HEK293 (cell line): Measurements from ENCODE around the gene CD207.

Experiments
- BCL11B ChIP-seq: fragments of 450-650 bp; formaldehyde crosslinking; IDR thresholded peaks from 2 replicates; pipeline ENCODE4 v1.5.1; 2016; ENCODE audit warnings: low read depth, missing biosample characterization, missing genetic modification characterization
- KLF1 ChIP-seq: fragments of 450-650 bp; formaldehyde crosslinking; IDR thresholded peaks from 2 replicates; pipeline ENCODE4 v1.5.1; 2016; ENCODE audit warnings: missing biosample characterization, missing genetic modification characterization
- KLF8 ChIP-seq: fragments of 450-650 bp; formaldehyde crosslinking; IDR thresholded peaks from 2 replicates; pipeline ENCODE4 v1.5.1; 2016; ENCODE audit warnings: missing biosample characterization, missing genetic modification characterization
- MYNN ChIP-seq: fragments of 450-650 bp; formaldehyde crosslinking; IDR thresholded peaks from 2 replicates; pipeline ENCODE4 v1.5.1; 2016; ENCODE audit warnings: missing biosample characterization, missing genetic modification characterization, borderline replicate concordance
- PATZ1 ChIP-seq: fragments of 450-650 bp; formaldehyde crosslinking; IDR thresholded peaks from 2 replicates; pipeline ENCODE4 v1.5.1; 2016; ENCODE audit warnings: missing biosample characterization, missing genetic modification characterization
- RBAK ChIP-seq: fragments of 450-650 bp; formaldehyde crosslinking; IDR thresholded peaks from 2 replicates; pipeline ENCODE4 v1.5.1; 2016; ENCODE audit warnings: missing biosample characterization, missing genetic modification characterization
- SP7 ChIP-seq: fragments of 450-650 bp; formaldehyde crosslinking; IDR thresholded peaks from 2 replicates; pipeline ENCODE4 v1.5.1; 2016; ENCODE audit warnings: missing biosample characterization, missing genetic modification characterization
- WT1 ChIP-seq: fragments of 450-650 bp; formaldehyde crosslinking; IDR thresholded peaks from 2 replicates; pipeline ENCODE4 v1.5.1; 2016; ENCODE audit warnings: missing biosample characterization, missing genetic modification characterization
- ZBTB21 ChIP-seq: fragments of 450-650 bp; formaldehyde crosslinking; IDR thresholded peaks from 2 replicates; pipeline ENCODE4 v1.5.1; 2017; ENCODE audit warnings: missing biosample characterization, missing genetic modification characterization
- ZBTB26 ChIP-seq: fragments of 450-650 bp; formaldehyde crosslinking; optimal IDR thresholded peaks from 2 replicates; pipeline ENCODE3; 2016; ENCODE audit warnings: missing biosample characterization, mild to moderate bottlenecking, missing genetic modification characterization
- ZIC2 ChIP-seq: fragments of 450-650 bp; formaldehyde crosslinking; IDR thresholded peaks from 2 replicates; pipeline ENCODE4 v1.5.1; 2016; ENCODE audit warnings: missing biosample characterization, missing genetic modification characterization
- ZNF112 ChIP-seq: fragments of 450-650 bp; formaldehyde crosslinking; IDR thresholded peaks from 2 replicates; pipeline ENCODE4 v1.5.0; 2017; ENCODE audit warnings: missing biosample characterization, missing genetic modification characterization
- ZNF133 ChIP-seq: fragments of 450-650 bp; formaldehyde crosslinking; IDR thresholded peaks from 2 replicates; pipeline ENCODE4 v1.5.1; 2016; ENCODE audit warnings: missing biosample characterization, missing genetic modification characterization
- ZNF155 ChIP-seq: fragments of 450-650 bp; formaldehyde crosslinking; IDR thresholded peaks from 2 replicates; pipeline ENCODE4 v1.5.1; 2016; ENCODE audit warnings: missing biosample characterization, missing genetic modification characterization
- ZNF16 ChIP-seq: fragments of 450-650 bp; formaldehyde crosslinking; IDR thresholded peaks from 2 replicates; pipeline ENCODE4 v1.5.1; 2016; ENCODE audit warnings: low read depth, missing biosample characterization, missing genetic modification characterization
- ZNF280D ChIP-seq: fragments of 450-650 bp; formaldehyde crosslinking; IDR thresholded peaks from 2 replicates; pipeline ENCODE4 v1.5.1; 2016; ENCODE audit warnings: missing biosample characterization, missing genetic modification characterization
- ZNF354C ChIP-seq: fragments of 450-650 bp; formaldehyde crosslinking; IDR thresholded peaks from 2 replicates; pipeline ENCODE4 v1.5.1; 2016; ENCODE audit warnings: missing biosample characterization, missing genetic modification characterization, low read depth, borderline replicate concordance
- ZNF37A ChIP-seq: fragments of 450-650 bp; IDR thresholded peaks from 2 replicates; pipeline ENCODE4 v1.5.1; 2018; ENCODE audit warnings: missing biosample characterization, missing genetic modification characterization
- ZNF391 ChIP-seq: fragments of 450-650 bp; formaldehyde crosslinking; IDR thresholded peaks from 2 replicates; pipeline ENCODE4 v1.5.1; 2016; ENCODE audit warnings: low read depth, missing biosample characterization, missing genetic modification characterization, borderline replicate concordance
- ZNF423 ChIP-seq: fragments of 450-650 bp; formaldehyde crosslinking; IDR thresholded peaks from 2 replicates; pipeline ENCODE4 v1.5.1; 2016; ENCODE audit warnings: missing biosample characterization, missing genetic modification characterization
- ZNF473 ChIP-seq: fragments of 450-650 bp; formaldehyde crosslinking; IDR thresholded peaks from 2 replicates; pipeline ENCODE4 v1.5.1; 2017; ENCODE audit warnings: missing biosample characterization, missing genetic modification characterization
- ZNF529 ChIP-seq: fragments of 450-650 bp; formaldehyde crosslinking; IDR thresholded peaks from 2 replicates; pipeline ENCODE4 v1.5.1; 2017; ENCODE audit warnings: missing genetic modification characterization, missing biosample characterization; ENCODE audit not compliant: insufficient replicate concordance
- ZNF544 ChIP-seq: fragments of 450-650 bp; formaldehyde crosslinking; IDR thresholded peaks from 2 replicates; pipeline ENCODE4 v1.5.0; 2017; ENCODE audit warnings: missing biosample characterization, missing genetic modification characterization
- ZNF555 ChIP-seq: fragments of 450-650 bp; formaldehyde crosslinking; conservative IDR thresholded peaks from 2 replicates; pipeline ENCODE4 v1.5.1; 2017; ENCODE audit warnings: missing biosample characterization, mild to moderate bottlenecking, missing genetic modification characterization, inconsistent platforms
- ZNF571 ChIP-seq: fragments of 450-650 bp; formaldehyde crosslinking; IDR thresholded peaks from 2 replicates; pipeline ENCODE4 v1.5.0; 2017; ENCODE audit warnings: missing biosample characterization, missing genetic modification characterization
- ZNF664 ChIP-seq: fragments of 450-650 bp; formaldehyde crosslinking; IDR thresholded peaks from 2 replicates; pipeline ENCODE4 v1.5.1; 2016; ENCODE audit warnings: missing biosample characterization, missing genetic modification characterization
- ZNF677 ChIP-seq: fragments of 450-650 bp; IDR thresholded peaks from 2 replicates; pipeline ENCODE4 v1.5.0; 2018; ENCODE audit warnings: missing biosample characterization, mild to moderate bottlenecking, missing genetic modification characterization, moderate library complexity
- ZNF791 ChIP-seq: fragments of 450-650 bp; formaldehyde crosslinking; IDR thresholded peaks from 2 replicates; pipeline ENCODE4 v1.5.1; 2016; ENCODE audit warnings: missing biosample characterization, missing genetic modification characterization
- ZSCAN16 ChIP-seq: fragments of 450-650 bp; formaldehyde crosslinking; IDR thresholded peaks from 2 replicates; pipeline ENCODE4 v1.5.1; 2016; ENCODE audit warnings: missing biosample characterization, missing genetic modification characterization
- ZXDB ChIP-seq: fragments of 450-650 bp; formaldehyde crosslinking; IDR thresholded peaks from 2 replicates; pipeline ENCODE4 v1.5.1; 2016; ENCODE audit warnings: missing biosample characterization, missing genetic modification characterization
- TF ChIP-seq, protein P1 (sequence below): fragments of 450-650 bp; IDR thresholded peaks from 2 replicates; pipeline ENCODE4 v1.5.1; 2018; ENCODE audit warnings: missing biosample characterization, missing genetic modification characterization
- TF ChIP-seq, protein P2 (sequence below): fragments of 450-650 bp; formaldehyde crosslinking; IDR thresholded peaks from 2 replicates; pipeline ENCODE4 v1.5.1; 2016; ENCODE audit warnings: missing biosample characterization, missing genetic modification characterization, low read depth

CD207 gene

DNA sequence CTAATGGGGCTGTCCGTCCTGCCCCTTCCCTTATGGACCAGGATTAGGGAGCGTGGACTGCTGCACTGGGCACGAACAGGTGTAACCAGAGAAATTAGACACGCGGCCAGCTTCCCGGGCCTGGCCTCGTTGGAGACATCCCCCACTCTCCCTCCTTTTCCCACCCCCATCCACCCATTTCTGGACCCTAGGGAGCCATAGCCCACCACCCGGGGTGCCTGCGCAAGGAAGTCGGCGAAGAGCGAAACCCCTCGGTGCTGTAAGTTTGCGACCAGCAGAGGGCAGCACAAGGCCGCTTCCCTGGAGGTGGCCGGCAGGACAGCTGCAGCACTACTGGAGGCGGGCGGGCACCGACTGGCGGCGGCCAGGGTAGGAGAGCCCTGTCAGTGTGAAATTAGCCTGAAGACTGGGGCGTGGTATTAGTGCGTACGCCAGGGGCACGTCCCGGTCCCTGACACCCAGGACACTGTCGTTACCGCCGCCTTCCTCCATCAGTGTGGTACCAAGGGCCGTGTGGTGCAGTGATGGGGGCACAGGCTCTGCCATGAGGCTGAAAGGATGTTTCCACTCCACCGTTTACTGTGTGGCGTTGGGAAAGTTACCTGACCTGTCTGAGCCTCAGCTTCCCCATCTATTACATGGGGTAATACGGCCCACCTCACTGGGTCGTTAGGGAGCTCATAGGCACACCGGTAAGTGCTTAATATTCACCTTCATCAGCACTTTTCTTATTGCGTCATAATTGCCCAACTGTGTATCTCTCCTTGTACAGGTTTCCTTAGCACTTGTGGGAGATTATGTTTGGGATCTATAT lies 36.0 kb upstream of the CD207 start (continued):
- TF ChIP-seq KLF8 (no peak), ZNF423 (tag by site-specific recombination) (peak; percentile 93), ZNF473 (tag by site-specific recombination) (no peak), ZNF280D (tag by site-specific recombination) (no peak), ZNF37A (no peak), ZXDB (tag by site-specific recombination) (no peak), ZNF555 (tag by site-specific recombination) (no peak), ZNF16 (tag by site-specific recombination) (no peak), ZNF133 (tag by site-specific recombination) (no peak), ZSCAN16 (tag by site-specific recombination) (no peak), ZNF155 (no peak), SP7 (tag by site-specific recombination) (peak; percentile 42; the same call in 1 of the 2 replicates), BCL11B (tag by site-specific recombination) (no peak), ZNF529 (tag by site-specific recombination) (no peak), ZNF571 (tag by site-specific recombination) (no peak), ZIC2 (peak; percentile 53), KLF1 (tag by site-specific recombination) (no peak), ZBTB26 (no peak), ZNF391 (tag by site-specific recombination) (0 out of 2 replicates have a peak, but pooled peaks have one; percentile 52), WT1 (tag by site-specific recombination) (no peak), ZNF544 (tag by site-specific recombination) (no peak), PATZ1 (tag by site-specific recombination) (0 out of 2 replicates have a peak, but pooled peaks have one; percentile 48), ZBTB21 (tag by site-specific recombination) (no peak), ZNF664 (tag by site-specific recombination) (no peak), ZNF791 (tag by site-specific recombination) (no peak; the same call in 1 of the 2 replicates), RBAK (no peak), MYNN (no peak), ZNF354C (tag by site-specific recombination) (no peak), ZNF677 (tag by site-specific recombination) (no peak), ZNF112 (tag by site-specific recombination) (no peak)
- TF ChIP-seq, protein P1, sequence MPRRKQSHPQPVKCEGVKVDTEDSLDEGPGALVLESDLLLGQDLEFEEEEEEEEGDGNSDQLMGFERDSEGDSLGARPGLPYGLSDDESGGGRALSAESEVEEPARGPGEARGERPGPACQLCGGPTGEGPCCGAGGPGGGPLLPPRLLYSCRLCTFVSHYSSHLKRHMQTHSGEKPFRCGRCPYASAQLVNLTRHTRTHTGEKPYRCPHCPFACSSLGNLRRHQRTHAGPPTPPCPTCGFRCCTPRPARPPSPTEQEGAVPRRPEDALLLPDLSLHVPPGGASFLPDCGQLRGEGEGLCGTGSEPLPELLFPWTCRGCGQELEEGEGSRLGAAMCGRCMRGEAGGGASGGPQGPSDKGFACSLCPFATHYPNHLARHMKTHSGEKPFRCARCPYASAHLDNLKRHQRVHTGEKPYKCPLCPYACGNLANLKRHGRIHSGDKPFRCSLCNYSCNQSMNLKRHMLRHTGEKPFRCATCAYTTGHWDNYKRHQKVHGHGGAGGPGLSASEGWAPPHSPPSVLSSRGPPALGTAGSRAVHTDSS, result no peak
- TF ChIP-seq, protein P2, sequence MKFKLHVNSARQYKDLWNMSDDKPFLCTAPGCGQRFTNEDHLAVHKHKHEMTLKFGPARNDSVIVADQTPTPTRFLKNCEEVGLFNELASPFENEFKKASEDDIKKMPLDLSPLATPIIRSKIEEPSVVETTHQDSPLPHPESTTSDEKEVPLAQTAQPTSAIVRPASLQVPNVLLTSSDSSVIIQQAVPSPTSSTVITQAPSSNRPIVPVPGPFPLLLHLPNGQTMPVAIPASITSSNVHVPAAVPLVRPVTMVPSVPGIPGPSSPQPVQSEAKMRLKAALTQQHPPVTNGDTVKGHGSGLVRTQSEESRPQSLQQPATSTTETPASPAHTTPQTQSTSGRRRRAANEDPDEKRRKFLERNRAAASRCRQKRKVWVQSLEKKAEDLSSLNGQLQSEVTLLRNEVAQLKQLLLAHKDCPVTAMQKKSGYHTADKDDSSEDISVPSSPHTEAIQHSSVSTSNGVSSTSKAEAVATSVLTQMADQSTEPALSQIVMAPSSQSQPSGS (tag by site-specific recombination), result no peak
